KBM-7 (cell line): ENCODE measurements around the gene GPR146.

ENCODE experiments used
- DNase-seq: peaks from one replicate; pipeline ENCODE4 v3.0.0-alpha.2; 2015
- in situ Hi-C: fragments of 300-500 bp; cut with MboI; formaldehyde crosslinking; loops from 2 replicates; pipeline ENCODE4 v1.14.3; 2020; ENCODE audit warnings: low sequenced_read_pairs, low pct_unique_long_range_greater_than_20kb, mixed read lengths

Gene GPR146

DNA sequence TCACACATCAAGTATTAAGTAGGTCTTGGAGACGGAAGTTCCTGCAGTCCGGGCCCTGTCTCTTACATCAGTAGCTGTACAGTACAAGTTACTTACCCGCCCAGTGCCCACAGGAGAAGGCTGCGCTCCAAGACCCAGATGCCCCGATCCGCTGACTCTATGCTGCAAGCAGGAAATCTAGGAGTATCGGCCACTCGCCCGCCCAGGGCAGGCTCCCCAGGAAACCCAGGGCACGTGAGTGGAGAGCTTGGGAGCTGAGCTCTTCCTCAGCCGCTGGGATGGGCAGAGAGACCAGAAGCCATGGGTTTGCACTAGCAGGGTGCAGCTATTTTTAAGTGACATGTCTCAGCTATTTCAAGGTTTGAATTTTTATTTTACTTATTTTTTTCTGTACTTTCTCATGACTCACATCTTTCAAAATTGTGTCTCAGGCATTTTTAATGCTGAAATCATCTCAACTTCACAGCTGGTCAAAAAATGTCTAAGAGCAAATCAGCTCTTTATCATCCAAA is 41.6 kb downstream of the GPR146 start:
- in situ Hi-C loops = no loop called here
- no peak for DNase-seq

DNA sequence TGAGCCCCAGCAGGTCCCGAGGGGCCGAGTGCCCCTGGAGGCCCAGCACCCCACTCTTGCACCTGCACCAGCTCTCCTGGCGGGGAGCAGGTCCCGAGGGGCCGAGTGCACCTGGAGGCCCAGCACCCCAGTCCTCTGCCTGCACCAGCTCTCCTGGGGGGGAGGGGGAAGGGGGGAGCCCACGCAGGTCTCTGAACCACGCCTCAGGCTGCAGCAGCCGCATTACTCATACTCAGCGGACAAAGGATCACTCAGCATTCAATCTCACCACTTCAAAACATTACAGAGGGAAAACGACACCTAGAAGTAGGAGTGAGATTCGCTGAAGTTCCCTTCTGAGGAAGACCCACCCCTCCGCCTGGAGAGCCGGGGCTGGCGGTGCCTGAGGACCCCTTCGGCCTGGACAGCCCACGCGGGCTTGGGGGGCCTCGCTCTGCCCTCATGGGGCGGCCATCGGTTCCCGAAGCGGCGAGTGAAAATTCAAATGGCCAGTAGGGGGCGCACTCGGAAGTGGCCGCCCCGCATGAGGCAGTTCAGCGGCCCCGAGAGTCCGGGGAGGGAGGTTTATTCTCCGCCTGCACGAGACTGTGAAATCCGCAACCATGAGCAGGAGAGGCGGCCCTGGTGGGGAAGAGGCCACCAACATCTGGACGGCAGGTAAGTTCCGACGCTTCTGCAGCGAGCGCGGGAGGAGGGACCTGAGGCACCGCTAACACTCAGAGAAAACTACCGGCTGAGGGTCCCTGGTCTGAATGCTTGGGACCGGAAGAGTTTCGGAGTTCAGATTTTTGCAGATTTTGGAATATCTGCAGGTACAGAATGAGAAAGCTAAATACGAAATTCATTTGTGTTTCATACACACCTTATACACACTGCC is 42.5 kb downstream of the GPR146 start:
- DNase-seq = peak; percentile 69
- in situ Hi-C loops = no loop called here

DNA sequence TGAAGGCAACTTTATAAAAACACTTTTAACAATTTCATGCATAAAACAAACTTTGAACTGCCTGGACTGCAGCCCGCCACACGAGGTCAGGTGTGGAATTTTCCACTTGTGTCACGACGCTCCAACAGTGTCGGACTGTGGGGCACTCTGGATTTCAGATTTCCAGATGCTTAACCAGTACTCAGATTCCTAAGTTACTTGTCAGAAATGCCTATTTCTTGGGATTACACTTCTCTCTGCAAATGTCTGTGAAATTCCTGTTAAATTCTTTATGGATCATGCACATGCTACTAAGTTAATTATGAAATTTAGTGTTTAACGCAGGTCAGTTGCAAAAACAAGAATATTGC is 43.1 kb downstream of the GPR146 start:
- DNase-seq = no peak
- in situ Hi-C loops = no loop called here

DNA sequence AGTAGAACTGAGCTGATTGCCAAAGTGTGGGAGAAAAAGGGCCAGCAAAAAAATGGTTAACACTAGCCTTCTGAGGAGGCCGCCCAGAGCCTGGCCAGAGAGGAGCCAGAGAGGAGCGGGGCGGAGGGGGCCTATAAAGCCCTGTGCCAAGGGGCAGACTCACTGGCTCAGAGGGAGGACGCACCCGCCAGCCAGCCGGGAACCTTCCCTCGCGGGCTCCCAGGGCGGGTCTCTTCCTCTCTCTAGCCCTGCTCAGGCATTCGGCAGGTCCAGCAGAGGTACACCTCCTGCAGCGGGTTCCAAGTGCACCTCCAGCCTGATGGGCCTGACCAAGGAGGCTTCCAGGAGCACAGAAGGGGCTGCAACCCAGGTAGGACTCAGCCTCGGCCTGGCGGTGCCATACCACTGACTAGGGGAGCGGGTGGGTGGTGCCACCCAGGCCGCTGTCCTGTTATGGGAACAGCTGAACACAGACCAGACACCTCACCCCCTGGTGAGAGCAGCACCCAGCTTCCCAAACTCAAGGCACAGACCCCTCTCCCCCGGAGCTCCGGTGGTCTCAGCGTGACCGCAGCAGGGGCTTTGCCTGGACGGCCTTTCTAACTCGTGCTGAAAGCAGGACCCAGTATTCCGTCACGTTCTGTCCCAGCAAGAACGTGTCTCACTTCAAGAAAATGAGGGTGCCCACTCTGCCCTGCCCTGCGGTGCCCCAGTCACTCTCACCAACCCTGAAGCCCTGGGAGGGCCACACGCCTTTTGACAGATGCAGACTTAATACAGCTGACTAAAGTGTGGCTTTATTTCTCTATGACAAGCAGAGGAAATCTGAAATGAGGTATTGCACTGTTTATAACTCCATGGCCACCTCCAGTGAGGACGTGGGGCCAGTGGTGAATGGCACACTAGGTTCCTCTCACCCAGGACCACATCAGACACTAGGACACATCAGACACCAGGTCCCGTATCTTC is 43.9 kb downstream of the GPR146 start, which contains the start of gene GPER1:
Gene GPER1, plus strand, starts transcription at position 162 of the 969 bp plus-strand sequence. CDS start 3,616 bp downstream, outside the sequence.
- in situ Hi-C loops = no loop called here
- DNase-seq = peak; percentile 9

DNA sequence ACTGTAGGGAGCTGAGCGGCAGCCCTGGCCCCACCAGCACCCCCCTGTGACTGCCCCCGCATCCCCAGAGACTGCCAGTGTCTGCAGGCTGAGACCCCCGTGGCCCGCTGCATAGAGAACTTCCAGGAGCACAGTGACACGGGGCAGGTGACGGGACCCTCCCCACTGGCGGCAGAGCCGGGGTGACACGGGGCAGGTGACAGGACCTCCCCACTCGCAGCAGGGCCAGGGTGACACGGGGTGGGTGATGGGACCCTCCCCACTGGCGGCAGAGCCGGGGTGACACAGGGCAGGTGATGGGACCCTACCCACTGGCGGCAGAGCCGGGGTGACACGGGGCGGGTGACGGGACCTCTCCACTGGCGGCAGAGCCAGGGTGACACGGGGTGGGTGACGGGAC is 45.9 kb downstream of the GPR146 start:
- no peak for DNase-seq
- in situ Hi-C loops = no loop called here

DNA sequence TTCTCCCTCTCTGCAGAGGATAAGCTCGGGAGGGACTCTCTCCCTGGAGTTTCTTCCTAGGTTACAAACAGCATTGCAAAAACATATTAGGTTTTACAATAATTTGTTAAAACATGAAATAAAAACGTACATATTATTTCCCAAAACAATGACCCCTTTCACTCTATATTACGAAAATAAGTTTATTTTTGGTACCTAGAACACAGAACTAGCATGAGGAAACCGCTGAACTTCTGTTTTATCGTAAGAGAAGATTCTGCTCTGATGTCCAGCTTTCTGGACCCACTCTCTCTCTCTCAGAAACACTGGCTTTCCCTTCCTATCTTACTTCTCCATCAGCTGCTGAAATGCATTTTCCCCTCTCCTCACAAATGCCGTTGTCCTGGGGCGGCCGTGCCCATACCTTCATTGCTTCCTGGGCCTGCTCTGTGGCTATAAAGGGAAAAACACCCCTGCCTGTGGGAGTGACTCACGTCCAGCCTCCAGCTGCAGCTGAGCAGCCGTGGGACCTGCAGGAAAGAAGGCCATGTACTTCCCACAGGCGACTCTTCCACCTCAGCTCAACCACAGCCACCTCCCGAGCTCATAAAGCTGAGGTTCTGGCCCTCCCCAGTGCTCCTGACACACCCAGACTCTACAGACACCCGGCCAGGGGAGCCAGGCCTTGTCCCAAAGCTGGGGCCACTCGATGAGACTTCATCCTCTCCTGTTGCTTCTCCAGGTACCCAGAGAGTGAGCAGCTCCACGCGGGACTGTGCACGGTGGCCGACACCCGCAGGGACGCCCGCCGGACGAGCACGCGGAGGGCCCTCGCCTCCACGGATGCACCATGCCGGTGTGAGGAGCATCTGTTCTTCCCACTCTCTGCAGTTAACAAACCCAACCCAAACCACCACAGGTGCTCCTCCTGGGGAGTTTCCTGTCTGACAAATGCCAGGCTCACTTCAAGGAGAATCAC is 46.6 kb downstream of the GPR146 start:
- DNase-seq = no peak
- in situ Hi-C loops = no loop called here

DNA sequence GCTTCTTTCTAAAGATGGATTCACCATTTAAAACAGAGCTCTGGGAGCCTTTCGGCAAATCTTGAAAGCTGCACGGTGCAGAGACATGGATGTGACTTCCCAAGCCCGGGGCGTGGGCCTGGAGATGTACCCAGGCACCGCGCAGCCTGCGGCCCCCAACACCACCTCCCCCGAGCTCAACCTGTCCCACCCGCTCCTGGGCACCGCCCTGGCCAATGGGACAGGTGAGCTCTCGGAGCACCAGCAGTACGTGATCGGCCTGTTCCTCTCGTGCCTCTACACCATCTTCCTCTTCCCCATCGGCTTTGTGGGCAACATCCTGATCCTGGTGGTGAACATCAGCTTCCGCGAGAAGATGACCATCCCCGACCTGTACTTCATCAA is 47.3 kb downstream of the GPR146 start:
- in situ Hi-C loops = no loop called here
- no peak for DNase-seq

DNA sequence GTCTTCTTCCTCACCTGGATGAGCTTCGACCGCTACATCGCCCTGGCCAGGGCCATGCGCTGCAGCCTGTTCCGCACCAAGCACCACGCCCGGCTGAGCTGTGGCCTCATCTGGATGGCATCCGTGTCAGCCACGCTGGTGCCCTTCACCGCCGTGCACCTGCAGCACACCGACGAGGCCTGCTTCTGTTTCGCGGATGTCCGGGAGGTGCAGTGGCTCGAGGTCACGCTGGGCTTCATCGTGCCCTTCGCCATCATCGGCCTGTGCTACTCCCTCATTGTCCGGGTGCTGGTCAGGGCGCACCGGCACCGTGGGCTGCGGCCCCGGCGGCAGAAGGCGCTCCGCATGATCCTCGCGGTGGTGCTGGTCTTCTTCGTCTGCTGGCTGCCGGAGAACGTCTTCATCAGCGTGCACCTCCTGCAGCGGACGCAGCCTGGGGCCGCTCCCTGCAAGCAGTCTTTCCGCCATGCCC is 47.9 kb downstream of the GPR146 start:
- in situ Hi-C loops = no loop called here
- DNase-seq = no peak

DNA sequence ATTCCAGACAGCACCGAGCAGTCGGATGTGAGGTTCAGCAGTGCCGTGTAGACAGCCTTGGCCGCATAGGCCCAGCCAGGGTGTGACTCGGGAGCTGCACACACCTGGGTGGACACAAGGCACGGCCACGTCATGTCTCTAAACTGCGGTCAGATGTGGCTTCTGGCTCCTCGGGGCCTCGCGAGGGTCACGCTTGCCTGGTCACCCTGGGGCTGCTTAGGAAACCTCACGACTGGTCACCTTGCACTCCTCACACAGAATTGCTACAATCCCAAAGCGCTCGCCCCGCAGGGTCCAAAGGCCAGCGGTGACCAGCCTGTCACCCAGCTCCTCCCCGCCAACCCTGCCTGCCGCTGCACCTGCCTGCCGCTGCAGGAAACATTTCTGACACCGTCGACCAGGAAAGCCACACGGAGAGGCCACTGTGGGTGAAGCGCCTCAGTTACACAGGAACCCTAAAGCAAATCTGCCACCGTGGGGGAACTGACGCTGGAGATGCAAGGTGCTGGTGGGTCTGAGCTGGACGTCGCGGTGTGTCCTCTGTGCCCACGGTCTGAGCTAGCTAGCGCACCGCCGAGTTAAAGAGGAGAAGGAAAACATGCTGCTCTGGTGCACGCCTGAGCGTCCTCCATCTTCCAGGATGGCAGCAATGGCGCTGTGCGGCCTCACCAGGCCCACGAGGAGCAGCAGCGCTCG is 48.6 kb downstream of the GPR146 start:
- in situ Hi-C loops = no loop called here
- DNase-seq = no peak

DNA sequence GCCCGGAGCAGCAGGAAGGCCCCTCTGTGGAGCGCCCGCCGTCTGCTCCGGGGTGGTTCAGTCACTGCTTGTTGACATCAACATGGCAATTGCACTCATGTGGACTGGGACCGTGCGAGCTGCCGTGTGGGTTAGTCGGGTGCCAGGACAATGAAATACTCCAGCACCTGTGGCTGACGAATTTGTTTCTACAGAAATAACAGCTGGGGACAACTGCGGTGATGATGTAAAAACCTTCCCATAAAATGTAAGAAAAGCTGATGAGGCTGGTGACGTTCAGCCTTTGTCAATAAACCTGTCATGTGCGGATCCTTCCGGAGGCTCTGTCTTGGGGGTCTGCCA is 49.1 kb downstream of the GPR146 start:
- DNase-seq = no peak

DNA sequence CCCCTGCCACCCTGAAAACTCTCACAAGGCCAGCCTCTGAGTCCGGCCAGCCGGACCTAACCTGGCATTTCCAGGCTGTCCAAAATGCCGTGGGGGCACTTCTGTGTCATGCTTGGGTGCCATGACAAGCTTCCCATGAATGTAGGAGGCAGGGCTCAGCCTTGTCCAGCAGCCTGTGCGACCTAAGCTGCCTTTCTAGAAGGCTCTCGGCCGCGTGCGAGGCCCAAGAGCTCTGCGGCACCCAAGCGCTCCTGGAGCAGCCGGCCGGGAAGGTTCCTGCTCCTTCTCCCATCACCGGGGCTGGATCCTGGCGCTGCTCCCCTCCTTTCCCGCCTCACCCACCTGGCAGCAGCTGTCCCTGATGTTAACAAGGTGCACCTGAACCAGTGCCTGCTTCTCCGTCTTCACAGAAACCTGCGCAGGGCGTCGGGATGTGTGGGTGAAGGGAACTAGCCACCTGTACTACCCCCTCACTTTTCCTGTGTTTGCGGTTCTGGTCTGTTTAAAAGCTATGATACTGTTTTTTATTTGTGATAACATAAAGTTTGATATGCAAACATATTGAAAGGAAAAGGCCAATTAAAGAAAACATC is 49.7 kb downstream of the GPR146 start:
- in situ Hi-C loops = no loop called here
- DNase-seq = no peak

More for the DNA sequence above, 49.1 kb downstream of the GPR146 start:
- in situ Hi-C loops = no loop called here

DNA sequence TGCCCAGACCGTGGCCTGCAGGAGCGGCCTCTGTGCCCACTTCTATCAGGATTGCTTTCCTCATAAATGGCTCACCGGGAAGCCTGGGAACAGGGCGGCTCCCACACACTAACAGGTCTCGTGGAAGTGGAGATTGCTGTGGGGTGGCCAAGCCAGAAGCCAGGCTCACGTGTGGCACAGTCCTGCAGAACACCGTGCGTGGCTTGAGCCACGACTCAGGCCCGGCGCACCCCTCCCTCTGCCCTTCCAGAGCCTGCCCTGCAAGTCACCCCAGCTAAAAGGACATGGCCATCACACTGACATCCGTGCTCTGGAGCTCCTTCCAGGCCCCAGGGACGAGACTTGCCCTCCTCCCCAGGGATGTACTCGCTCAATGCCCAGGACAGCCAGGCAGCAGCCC is 50.5 kb downstream of the GPR146 start:
- DNase-seq = no peak
- in situ Hi-C loops = no loop called here

DNA sequence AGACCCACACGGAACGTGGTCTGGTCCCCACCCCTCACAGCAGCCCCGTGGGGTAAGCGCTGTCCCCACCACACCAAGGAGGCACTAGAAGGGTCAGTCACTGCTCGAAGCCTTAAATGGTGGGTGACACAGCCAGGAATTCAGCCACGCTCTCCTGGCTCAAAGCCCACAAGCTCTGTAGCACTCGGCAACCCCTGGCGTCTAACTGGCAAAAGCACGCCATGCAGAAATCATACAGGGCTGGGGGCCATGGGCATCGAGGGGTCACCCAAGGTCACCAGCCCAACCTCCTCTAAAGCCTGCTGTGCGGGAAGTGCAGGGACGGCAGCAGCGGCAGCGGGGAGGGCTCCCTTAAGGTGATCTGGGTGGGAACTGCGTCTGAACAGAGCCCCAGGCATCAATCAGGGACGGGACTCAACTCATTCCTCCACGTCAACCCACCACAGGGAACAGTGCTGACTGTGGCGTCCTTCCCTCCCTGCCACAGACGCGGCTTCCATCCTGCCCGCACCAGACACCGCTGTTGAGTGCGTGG is 51.3 kb downstream of the GPR146 start:
- in situ Hi-C loops = no loop called here
- no peak for DNase-seq

DNA sequence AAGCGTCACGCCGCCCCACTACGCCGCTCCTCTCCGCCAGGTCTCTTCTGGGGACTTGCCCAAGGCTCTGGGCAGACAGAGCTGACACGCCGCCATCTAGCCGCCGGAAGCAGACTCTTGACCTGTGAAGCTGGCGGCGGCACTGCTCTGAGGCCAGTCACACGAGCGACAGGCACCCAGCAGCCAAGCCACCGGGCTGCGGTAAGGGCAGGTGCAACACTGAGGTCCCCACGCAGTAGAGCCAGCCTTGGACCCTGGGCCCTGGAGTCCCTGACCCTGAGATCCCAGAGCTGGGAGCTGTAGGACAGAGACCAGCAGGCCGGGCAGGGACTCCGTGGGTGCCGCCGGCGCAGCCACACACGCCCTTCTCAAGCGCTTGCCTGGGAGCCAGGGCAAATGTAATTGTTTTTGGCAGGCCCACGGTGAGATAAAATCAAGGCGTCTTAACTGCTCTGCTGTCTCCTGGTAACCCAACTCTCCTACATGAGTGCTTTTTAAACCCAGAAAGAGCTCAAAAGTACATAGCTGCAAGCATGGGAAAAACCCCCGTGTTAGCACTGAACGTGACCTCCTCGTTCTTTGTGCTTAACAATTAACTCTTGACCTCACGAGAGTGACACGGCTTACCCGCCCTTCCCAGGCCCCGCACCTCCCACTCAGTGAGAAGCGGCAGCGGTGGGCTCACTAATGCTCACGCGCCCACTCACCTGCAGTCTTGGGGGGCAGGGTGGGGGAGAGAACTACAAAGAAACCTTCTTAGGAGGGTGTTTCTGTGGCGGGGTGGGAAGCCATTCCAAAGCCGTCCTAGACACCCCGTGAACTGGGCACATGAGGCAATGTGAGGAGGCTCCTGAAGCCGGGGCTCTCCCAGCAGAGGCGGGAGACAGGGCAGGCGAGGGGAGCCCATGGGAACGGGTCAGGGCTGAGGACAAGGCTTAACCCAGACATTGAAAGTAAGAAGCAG is 52.1 kb downstream of the GPR146 start:
- in situ Hi-C loops = no loop called here
- DNase-seq = no peak

DNA sequence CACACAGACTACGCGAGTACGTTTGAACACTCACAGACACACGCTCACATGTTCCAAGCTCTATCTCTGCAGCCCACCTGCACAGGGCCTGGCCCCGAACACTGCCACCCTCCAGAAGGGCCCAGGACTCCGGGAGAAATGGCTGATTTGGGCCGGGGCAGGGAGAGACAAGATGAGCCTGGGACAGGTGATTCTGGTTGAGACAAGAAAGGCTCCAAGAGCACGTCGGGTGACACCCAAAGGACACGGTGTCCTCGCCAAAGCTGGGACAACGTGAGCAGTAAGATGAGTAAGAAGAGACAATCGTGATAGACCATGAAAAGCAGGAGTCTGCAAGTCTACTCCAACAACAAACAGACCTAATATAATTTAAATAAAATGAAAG is 52.8 kb downstream of the GPR146 start:
- no peak for DNase-seq
- in situ Hi-C loops = no loop called here

DNA sequence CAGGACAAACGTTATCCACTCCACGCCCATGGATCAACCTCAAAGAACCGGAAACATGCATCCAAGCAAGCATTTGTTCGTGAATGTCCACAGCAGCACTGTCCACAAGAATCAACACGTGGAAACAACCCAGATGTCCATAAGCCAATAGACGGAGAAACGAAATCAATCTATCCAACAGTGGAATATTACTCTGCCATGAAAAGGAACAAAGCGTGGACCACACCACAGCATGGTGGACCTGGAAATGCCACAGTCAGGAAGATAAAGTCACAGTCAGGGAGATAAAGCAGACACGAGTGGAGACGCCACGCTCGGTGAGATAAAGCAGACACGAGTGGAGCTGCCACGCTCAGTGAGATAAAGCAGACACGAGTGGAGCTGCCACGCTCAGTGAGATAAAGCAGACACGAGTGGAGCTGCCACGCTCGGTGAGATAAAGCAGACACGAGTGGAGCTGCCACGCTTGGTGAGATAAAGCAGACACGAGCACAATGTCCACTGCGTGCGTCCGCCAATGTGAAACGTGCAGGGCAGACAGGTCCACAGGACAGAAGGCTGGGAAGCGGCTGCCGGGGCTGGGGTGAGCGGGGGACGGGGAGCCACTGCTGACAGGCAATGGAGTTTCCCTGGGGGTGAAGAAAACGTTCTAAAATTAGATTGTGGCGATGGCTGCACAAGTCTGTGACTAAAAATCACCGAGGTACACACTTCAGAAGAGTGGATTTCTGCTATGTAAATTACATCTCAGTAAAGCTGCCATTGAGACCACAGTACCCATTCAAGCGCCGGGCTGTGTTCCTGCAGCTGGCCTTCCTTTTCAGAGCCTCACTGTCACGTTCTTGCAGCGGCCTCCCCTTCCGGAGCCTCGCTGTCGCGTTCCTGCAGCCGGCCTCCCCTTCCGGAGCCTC is 54.2 kb downstream of the GPR146 start:
- no peak for DNase-seq
- in situ Hi-C loops = no loop called here
